KMS-11 (cell line): ENCODE results near the gene ARMC6.

ENCODE experiments used
- H2AFZ ChIP-seq: fragments of 200-600 bp; sonication (generic); 2 replicates; pipeline ENCODE4 v1.6.1; 2016; ENCODE audit warnings: antibody characterized with exemption, mixed run types, low read depth
- H3K27ac ChIP-seq: fragments of 200-600 bp; sonication (generic); 2 replicates; pipeline ENCODE4 v1.6.1; 2016; ENCODE audit warnings: mild to moderate bottlenecking, mixed run types
- H3K27me3 ChIP-seq: fragments of 200-600 bp; sonication (generic); 2 replicates; pipeline ENCODE4 v1.6.1; 2017; ENCODE audit warnings: mild to moderate bottlenecking, low read depth, mixed run types, moderate library complexity; ENCODE audit not compliant: insufficient read depth
- H3K36me3 ChIP-seq: fragments of 200-600 bp; sonication (generic); 2 replicates; pipeline ENCODE4 v1.6.1; 2017; ENCODE audit warnings: mild to moderate bottlenecking, mixed run types; ENCODE audit not compliant: insufficient read depth
- H3K4me1 ChIP-seq: fragments of 200-600 bp; sonication (generic); 2 replicates; pipeline ENCODE4 v1.6.1; 2016; ENCODE audit warnings: mild to moderate bottlenecking, low read depth, mixed run types; ENCODE audit not compliant: poor library complexity, severe bottlenecking
- H3K4me2 ChIP-seq: fragments of 200-600 bp; sonication (generic); 2 replicates; pipeline ENCODE4 v1.7.0; 2016; ENCODE audit warnings: mild to moderate bottlenecking, mixed run types
- H3K4me3 ChIP-seq: fragments of 200-600 bp; sonication (generic); IDR thresholded peaks from 2 replicates; pipeline ENCODE4 v1.6.1; 2017; ENCODE audit warnings: low read depth, low read length, mixed read lengths; ENCODE audit not compliant: insufficient read depth
- H3K79me2 ChIP-seq: fragments of 200-600 bp; sonication (generic); 2 replicates; pipeline ENCODE4 v1.6.1; 2016; ENCODE audit warnings: low read depth, mixed run types; ENCODE audit not compliant: insufficient read depth
- H3K9ac ChIP-seq: fragments of 200-600 bp; sonication (generic); 2 replicates; pipeline ENCODE4 v1.6.1; 2016; ENCODE audit warnings: mild to moderate bottlenecking, mixed run types
- H4K20me1 ChIP-seq: fragments of 200-600 bp; sonication (generic); 2 replicates; pipeline ENCODE4 v1.6.1; 2016; ENCODE audit warnings: mild to moderate bottlenecking, mixed run types; ENCODE audit not compliant: insufficient read depth
- CTCF ChIP-seq: fragments of 200-600 bp; sonication (generic); conservative IDR thresholded peaks from 2 replicates; pipeline ENCODE4 v1.6.1; 2017; ENCODE audit warnings: low read depth, mild to moderate bottlenecking, antibody characterized with exemption, low read length, moderate library complexity, mixed read lengths

The ARMC6 gene

GRCh38 chr19:19033426-19034203 lies at the start of gene ARMC6, which contains the start of gene SUGP2:
TSS of gene ARMC6 (plus strand) at chr19:19033603. CDS start at chr19:19034210, 607 bp downstream.
TSS of gene SUGP2 (minus strand) at chr19:19033517. CDS start at chr19:19031071, 2,446 bp downstream.
- Histone ChIP-seq H3K4me3 (peak within 1 kb of the TSS; percentile 61), H4K20me1 (no peaks in the 10 kb centered on the region), H3K9ac (peak within 1 kb of the TSS; percentile 89), H3K4me1 (peaks cover 24% of the 10 kb centered on the region), H3K36me3 (peaks cover 6% of the 10 kb centered on the region; the same call in 1 of the 2 replicates), H3K27me3 (no peaks in the 10 kb centered on the region), H3K27ac (peak within 1 kb of the TSS; percentile 92), H2AFZ (peak within 1 kb of the TSS; percentile 87), H3K4me2 (peak within 1 kb of the TSS; percentile 100), H3K79me2 (peaks cover 65% of the 10 kb centered on the region)
- TF ChIP-seq CTCF: no peak

GRCh38 chr19:18984251-18984650 lies 49.2 kb upstream of the ARMC6 start:
- no peak overlapping the region for H3K4me3 ChIP-seq
- H4K20me1 ChIP-seq: no peaks in the 10 kb centered on the region
- H3K27me3 ChIP-seq: no peaks in the 10 kb centered on the region; the same call in 1 of the 2 replicates
- no peak overlapping the region for H3K9ac ChIP-seq
- no peak overlapping the region for H3K4me2 ChIP-seq
- no peak overlapping the region for H2AFZ ChIP-seq
- no peaks in the 10 kb centered on the region for H3K4me1 ChIP-seq
- no peaks in the 10 kb centered on the region for H3K36me3 ChIP-seq
- TF ChIP-seq CTCF: no peak
- no peak overlapping the region for H3K27ac ChIP-seq
- H3K79me2 ChIP-seq: no peaks in the 10 kb centered on the region

GRCh38 chr19:18985257-18985656 lies 48.1 kb upstream of the ARMC6 start:
- TF ChIP-seq CTCF: no peak
- Histone ChIP-seq H3K4me2 (no peak overlapping the region), H3K4me3 (no peak overlapping the region), H4K20me1 (no peaks in the 10 kb centered on the region), H3K36me3 (no peaks in the 10 kb centered on the region), H3K79me2 (no peaks in the 10 kb centered on the region), H3K27me3 (no peaks in the 10 kb centered on the region; the same call in 1 of the 2 replicates), H2AFZ (no peak overlapping the region), H3K27ac (no peak overlapping the region), H3K4me1 (no peaks in the 10 kb centered on the region), H3K9ac (no peak overlapping the region)

GRCh38 chr19:18987456-18987855 lies 45.9 kb upstream of the ARMC6 start:
- Histone ChIP-seq H3K4me3 (no peak overlapping the region), H3K27ac (no peak overlapping the region), H3K4me1 (no peaks in the 10 kb centered on the region), H3K9ac (no peak overlapping the region), H3K27me3 (no peaks in the 10 kb centered on the region; the same call in 1 of the 2 replicates), H3K79me2 (no peaks in the 10 kb centered on the region), H4K20me1 (no peaks in the 10 kb centered on the region), H3K36me3 (no peaks in the 10 kb centered on the region), H2AFZ (no peak overlapping the region), H3K4me2 (no peak overlapping the region)
- no peak for TF ChIP-seq CTCF
